ENCODE data around the gene BRIP1.
"Not testable (repeated sequence)": the region's sequence is repeated elsewhere in the genome, so short reads cannot be mapped to it uniquely, and the experiment has no call there.

The BRIP1 gene

GRCh38 chr17:61862105-61862574 is 1.2 kb downstream of the BRIP1 start:
- Histone ChIP-seq H3K27me3 (replicated peaks; ENCODE audit: control insufficient read depth, insufficient read depth, low read length) (no peaks in the 10 kb centered on the region), H3K4me3 (replicated peaks; ENCODE audit: low read depth, low read length) (peak overlapping the region; percentile 85), H3K36me3 (ENCODE audit: control insufficient read depth, insufficient read depth, low read length) (no peaks in the 10 kb centered on the region; the same call in 1 of the 2 replicates)
- TF ChIP-seq CTCF (IDR thresholded peaks at IDR 0.05; ENCODE audit: insufficient read depth, low read length, poor library complexity, severe bottlenecking), result no peak
- no peak for DNase-seq (ENCODE audit: extremely low read depth, insufficient read length)

GRCh38 chr17:61860397-61860796 is 2.9 kb downstream of the BRIP1 start:
- DNase-seq (ENCODE audit: extremely low read depth, insufficient read length); H3K27me3 ChIP-seq (replicated peaks; ENCODE audit: control insufficient read depth, insufficient read depth, low read length); H3K36me3 ChIP-seq (ENCODE audit: control insufficient read depth, insufficient read depth, low read length): not testable (repeated sequence)
- H3K4me3 ChIP-seq (replicated peaks; ENCODE audit: low read depth, low read length), result peak overlapping the region; percentile 27

- Histone ChIP-seq H3K36me3 (ENCODE audit: control insufficient read depth, insufficient read depth, low read length) (no peaks in the 10 kb centered on the region; the same call in 1 of the 2 replicates), H3K4me3 (replicated peaks; ENCODE audit: low read depth, low read length) (no peak overlapping the region), H3K27me3 (replicated peaks; ENCODE audit: control insufficient read depth, insufficient read depth, low read length) (no peaks in the 10 kb centered on the region)
- DNase-seq (ENCODE audit: extremely low read depth, insufficient read length), result no peak
- TF ChIP-seq CTCF (IDR thresholded peaks at IDR 0.05; ENCODE audit: insufficient read depth, low read length, poor library complexity, severe bottlenecking), result no peak
Measured at GRCh38 chr17:61856035-61856434, 7.3 kb downstream of the BRIP1 start.

- H3K27me3 ChIP-seq (replicated peaks; ENCODE audit: control insufficient read depth, insufficient read depth, low read length), result no peaks in the 10 kb centered on the region
- H3K4me3 ChIP-seq (replicated peaks; ENCODE audit: low read depth, low read length), result no peak overlapping the region
- TF ChIP-seq CTCF (IDR thresholded peaks at IDR 0.05; ENCODE audit: insufficient read depth, low read length, poor library complexity, severe bottlenecking), result no peak
- H3K36me3 ChIP-seq (ENCODE audit: control insufficient read depth, insufficient read depth, low read length), result no peaks in the 10 kb centered on the region; the same call in 1 of the 2 replicates
- no peak for DNase-seq (ENCODE audit: extremely low read depth, insufficient read length)
Measured at GRCh38 chr17:61852857-61853256, 10.5 kb downstream of the BRIP1 start.

GRCh38 chr17:61849674-61850073 is 13.7 kb downstream of the BRIP1 start:
- Histone ChIP-seq H3K27me3 (replicated peaks; ENCODE audit: control insufficient read depth, insufficient read depth, low read length) (no peaks in the 10 kb centered on the region), H3K36me3 (ENCODE audit: control insufficient read depth, insufficient read depth, low read length) (no peaks in the 10 kb centered on the region; the same call in none of the 2 replicates), H3K4me3 (replicated peaks; ENCODE audit: low read depth, low read length) (no peak overlapping the region)
- DNase-seq (ENCODE audit: extremely low read depth, insufficient read length), result no peak
- TF ChIP-seq CTCF (IDR thresholded peaks at IDR 0.05; ENCODE audit: insufficient read depth, low read length, poor library complexity, severe bottlenecking), result no peak

GRCh38 chr17:61848896-61849295 is 14.4 kb downstream of the BRIP1 start:
- no peak overlapping the region for H3K4me3 ChIP-seq (replicated peaks; ENCODE audit: low read depth, low read length)
- no peaks in the 10 kb centered on the region for H3K27me3 ChIP-seq (replicated peaks; ENCODE audit: control insufficient read depth, insufficient read depth, low read length)
- peaks cover 3% of the 10 kb centered on the region for H3K36me3 ChIP-seq (ENCODE audit: control insufficient read depth, insufficient read depth, low read length)
- DNase-seq (ENCODE audit: extremely low read depth, insufficient read length), result no peak
- TF ChIP-seq CTCF (IDR thresholded peaks at IDR 0.05; ENCODE audit: insufficient read depth, low read length, poor library complexity, severe bottlenecking), result no peak

Measured in GM06990 (cell line).